GM21737 (cell line): Measurements from ENCODE around the gene SLC22A1.
"Not testable (repeated sequence)": the region's sequence is repeated elsewhere in the genome, so short reads cannot be mapped to it uniquely, and the experiment has no call there.

Experiments used
- ATAC-seq: cut with Tn5 transposase; IDR thresholded peaks from one replicate; pipeline ENCODE4 v1.9.1; 2021; ENCODE audit warnings: mild to moderate bottlenecking, moderate library complexity; ENCODE audit not compliant: unreplicated experiment

Gene SLC22A1

GRCh38 chr6:160137130-160137988, 15.7 kb downstream of the SLC22A1 start:
- ATAC-seq = no peak

- no peak for ATAC-seq
These were observed 16.6 kb downstream of the SLC22A1 start for GRCh38 chr6:160137989-160138835.

- no peak for ATAC-seq
These were observed 17.3 kb downstream of the SLC22A1 start for GRCh38 chr6:160138839-160139419.

- no peak for ATAC-seq
These were observed 17.8 kb downstream of the SLC22A1 start for GRCh38 chr6:160139420-160139851.

GRCh38 chr6:160140493-160140892, 18.9 kb downstream of the SLC22A1 start:
- not testable (repeated sequence) for ATAC-seq

- ATAC-seq = no peak
These were observed 19.5 kb downstream of the SLC22A1 start for GRCh38 chr6:160141001-160141726.

- no peak for ATAC-seq
These were observed 20.6 kb downstream of the SLC22A1 start for GRCh38 chr6:160142115-160142715.

GRCh38 chr6:160146454-160147145, 25.0 kb downstream of the SLC22A1 start:
- no peak for ATAC-seq

GRCh38 chr6:160147146-160147536, 25.5 kb downstream of the SLC22A1 start:
- ATAC-seq = no peak

- no peak for ATAC-seq
These were observed 32.9 kb downstream of the SLC22A1 start for GRCh38 chr6:160154471-160154870.

- ATAC-seq = no peak
These were observed 35.2 kb downstream of the SLC22A1 start for GRCh38 chr6:160156842-160157241.

- no peak for ATAC-seq
These were observed 38.8 kb downstream of the SLC22A1 start for GRCh38 chr6:160160450-160160849.

- ATAC-seq = no peak
These were observed 39.5 kb downstream of the SLC22A1 start for GRCh38 chr6:160160929-160161646.

- no peak for ATAC-seq
These were observed 40.0 kb downstream of the SLC22A1 start for GRCh38 chr6:160161647-160161986.

GRCh38 chr6:160162030-160162566, 40.5 kb downstream of the SLC22A1 start:
- ATAC-seq = no peak

GRCh38 chr6:160163425-160163824, 41.8 kb downstream of the SLC22A1 start:
- ATAC-seq = no peak

- ATAC-seq = no peak
These were observed 42.3 kb downstream of the SLC22A1 start for GRCh38 chr6:160163912-160164311.

GRCh38 chr6:160165928-160166327, 44.3 kb downstream of the SLC22A1 start:
- not testable (repeated sequence) for ATAC-seq
